ENCODE results near the gene RNU1-3.
A peak's percentile ranks its signal among the peaks of the same experiment; 100 is the strongest.
"Not testable (repeated sequence)": the region's sequence is repeated elsewhere in the genome, so short reads cannot be mapped to it uniquely, and the experiment has no call there.

GRCh38 chr1:16703141-16703540 lies 36.4 kb upstream of the RNU1-3 start:
- TF ChIP-seq CTCF (conservative IDR thresholded peaks at IDR 0.05; ENCODE audit: low read length): 0 out of 2 replicates have a peak, but pooled peaks have one; percentile 16
- not testable (repeated sequence) for TF ChIP-seq EZH2phosphoT487 (IDR thresholded peaks at IDR 0.05; ENCODE audit: borderline replicate concordance, low read depth, low read length)

Data from OCI-LY7 (cell line).